Activated T-cell treated with anti-CD3 and anti-CD28 coated beads, Interleukin-2, amount 50 U/mL, for 72 hours (primary cell): ENCODE data around the gene KBTBD2. TPM values are rescaled to one million over a fixed set of nuclear protein-coding genes. Genes with fewer than 3 reads are reported as not detected.
"Not testable (repeated sequence)": the region's sequence is repeated elsewhere in the genome, so short reads cannot be mapped to it uniquely, and the experiment has no call there.

Experiments used
- ATAC-seq, 2 donors: fragments of 150-1000 bp; cut with Tn5 transposase; replicated peaks in 1 of 2; 2 replicates each; pipeline ENCODE4 v1.10.0; 2021; ENCODE audit warnings: moderate library complexity in 2 of 2, mild to moderate bottlenecking in 1 of 2
- DNase-seq, 2 donors: peaks; one replicate each; pipeline ENCODE4 v3.0.0; 2021 to 2022; ENCODE audit warnings: mixed read lengths in 1 of 2
- H3K27ac Mint-ChIP-seq: one replicate; pipeline ENCODE4 v1.8.0; 2022; ENCODE audit warnings: mild to moderate bottlenecking, moderate library complexity, mixed read lengths
- H3K27me3 Mint-ChIP-seq: one replicate; pipeline ENCODE4 v1.8.0; 2022; ENCODE audit warnings: low read depth, mixed read lengths
- H3K36me3 Mint-ChIP-seq, 2 donors: one replicate each; pipeline ENCODE4 v1.8.0; 2022; ENCODE audit warnings: mixed read lengths in 2 of 2, mild to moderate bottlenecking in 1 of 2; ENCODE audit not compliant: insufficient read depth in 2 of 2
- H3K4me1 Mint-ChIP-seq: one replicate; pipeline ENCODE4 v1.8.0; 2022; ENCODE audit warnings: low read depth, mixed read lengths
- H3K4me3 Mint-ChIP-seq, 2 donors: one replicate each; pipeline ENCODE4 v1.8.0; 2022; ENCODE audit warnings: mild to moderate bottlenecking in 2 of 2, mixed read lengths in 2 of 2, moderate library complexity in 2 of 2
- H3K9me3 Mint-ChIP-seq, 2 donors: one replicate each; pipeline ENCODE4 v1.8.0; 2022; ENCODE audit warnings: mixed read lengths in 2 of 2
- total RNA-seq, 2 donors: library from RNA; stranded (reverse); gene quantifications; one replicate each; pipeline ENCODE4 v1.2.3, GENCODE V29; 2022

The KBTBD2 gene
- total RNA-seq, 2 donors from 2014 or later, result 30.1 to 35.9 TPM

GRCh38 chr7:32890010-32890792 is 1.4 kb downstream of the KBTBD2 start:
- ATAC-seq, result no peak
- Mint-ChIP-seq H3K27ac (peak overlapping the region; percentile 99), H3K9me3 (no peaks in the 10 kb centered on the region), H3K4me1 (peaks cover 71% of the 10 kb centered on the region), H3K4me3 (peak overlapping the region; percentile 92 to 95), H3K27me3 (no peaks in the 10 kb centered on the region), H3K36me3 (peaks cover 6 to 8% of the 10 kb centered on the region in 2 donors)
- peak; percentile 31 to 36 for DNase-seq

- Mint-ChIP-seq H3K4me1 (peaks cover 62% of the 10 kb centered on the region), H3K27ac (peak overlapping the region; percentile 59), H3K4me3 (peak overlapping the region; percentile 92 to 95), H3K9me3 (no peaks in the 10 kb centered on the region), H3K36me3 (peaks cover 6 to 8% of the 10 kb centered on the region in 2 donors), H3K27me3 (no peaks in the 10 kb centered on the region)
- DNase-seq (no peak), ATAC-seq (no peak)
These were observed 3.1 kb downstream of the KBTBD2 start for GRCh38 chr7:32888505-32888904.

- peaks cover 3 to 8% of the 10 kb centered on the region in 2 donors for H3K36me3 Mint-ChIP-seq
- no peak for ATAC-seq
- peaks cover 52% of the 10 kb centered on the region for H3K4me1 Mint-ChIP-seq
- DNase-seq, result no peak
- H3K27ac Mint-ChIP-seq, result no peak overlapping the region
- H3K9me3 Mint-ChIP-seq, result no peaks in the 10 kb centered on the region
- no peaks in the 10 kb centered on the region for H3K27me3 Mint-ChIP-seq
- peak overlapping the region in 1 of 2 donors; percentile 34 for H3K4me3 Mint-ChIP-seq
These were observed 4.2 kb downstream of the KBTBD2 start for GRCh38 chr7:32887395-32887794.

- peak overlapping the region; percentile 75 for H3K27ac Mint-ChIP-seq
- H3K36me3 Mint-ChIP-seq, result peaks cover 0 to 7% of the 10 kb centered on the region in 2 donors
- H3K4me1 Mint-ChIP-seq, result peaks cover 53% of the 10 kb centered on the region
- H3K27me3 Mint-ChIP-seq, result no peaks in the 10 kb centered on the region
- H3K4me3 Mint-ChIP-seq, result peak overlapping the region in 1 of 2 donors; percentile 12
- DNase-seq (no peak), ATAC-seq (no peak)
- H3K9me3 Mint-ChIP-seq, result no peaks in the 10 kb centered on the region
These were observed 10.2 kb downstream of the KBTBD2 start for GRCh38 chr7:32881074-32881982.

GRCh38 chr7:32879460-32879859 is 12.1 kb downstream of the KBTBD2 start:
- Mint-ChIP-seq H3K27ac (peak overlapping the region; percentile 67), H3K27me3 (no peaks in the 10 kb centered on the region), H3K4me1 (peaks cover 45% of the 10 kb centered on the region), H3K4me3 (peak overlapping the region in 1 of 2 donors; percentile 42), H3K36me3 (peaks cover 2 to 6% of the 10 kb centered on the region in 2 donors), H3K9me3 (no peaks in the 10 kb centered on the region)
- ATAC-seq (peak; percentile 49 to 64), DNase-seq (no peak)

- not testable (repeated sequence) for ATAC-seq, H3K4me3 Mint-ChIP-seq, H3K9me3 Mint-ChIP-seq, H3K27me3 Mint-ChIP-seq, H3K27ac Mint-ChIP-seq, DNase-seq
- Mint-ChIP-seq H3K4me1 (peaks cover 45% of the 10 kb centered on the region), H3K36me3 (peaks cover 2 to 11% of the 10 kb centered on the region in 2 donors)
These were observed 13.5 kb downstream of the KBTBD2 start for GRCh38 chr7:32878023-32878422.

GRCh38 chr7:32872421-32872820 is 19.1 kb downstream of the KBTBD2 start:
- Mint-ChIP-seq H3K4me3 (no peak overlapping the region), H3K27ac (no peak overlapping the region), H3K27me3 (no peaks in the 10 kb centered on the region), H3K4me1 (peaks cover 43% of the 10 kb centered on the region), H3K36me3 (peaks cover 12 to 41% of the 10 kb centered on the region in 2 donors), H3K9me3 (peaks cover 0 to 3% of the 10 kb centered on the region in 2 donors)
- ATAC-seq, result no peak
- DNase-seq, result no peak

GRCh38 chr7:32871624-32872371 is 19.8 kb downstream of the KBTBD2 start:
- Mint-ChIP-seq H3K27me3 (no peaks in the 10 kb centered on the region), H3K36me3 (peaks cover 12 to 43% of the 10 kb centered on the region in 2 donors), H3K4me1 (peaks cover 39% of the 10 kb centered on the region), H3K27ac (no peak overlapping the region), H3K9me3 (peaks cover 0 to 3% of the 10 kb centered on the region in 2 donors), H3K4me3 (peak overlapping the region in 1 of 2 donors; percentile 17)
- peak; percentile 65 for ATAC-seq
- no peak for DNase-seq

GRCh38 chr7:32870298-32870697 is 21.3 kb downstream of the KBTBD2 start:
- Mint-ChIP-seq H3K4me3 (peak overlapping the region; percentile 24 to 46), H3K4me1 (peaks cover 33% of the 10 kb centered on the region), H3K36me3 (peaks cover 13 to 50% of the 10 kb centered on the region in 2 donors), H3K27ac (peak overlapping the region; percentile 68), H3K9me3 (peaks cover 4 to 7% of the 10 kb centered on the region in 2 donors), H3K27me3 (no peaks in the 10 kb centered on the region)
- DNase-seq, result no peak
- ATAC-seq, result peak; percentile 81 to 88

- DNase-seq (no peak), ATAC-seq (peak; percentile 59 to 67)
- Mint-ChIP-seq H3K36me3 (peaks cover 11 to 50% of the 10 kb centered on the region in 2 donors), H3K27me3 (no peaks in the 10 kb centered on the region), H3K4me3 (peak overlapping the region in 1 of 2 donors; percentile 46), H3K4me1 (peaks cover 33% of the 10 kb centered on the region), H3K9me3 (peaks cover 4 to 7% of the 10 kb centered on the region in 2 donors), H3K27ac (peak overlapping the region; percentile 68)
These were observed 21.8 kb downstream of the KBTBD2 start for GRCh38 chr7:32869716-32870115.

GRCh38 chr7:32868116-32868515 is 23.4 kb downstream of the KBTBD2 start:
- Mint-ChIP-seq H3K9me3 (peaks cover 4 to 9% of the 10 kb centered on the region in 2 donors), H3K27me3 (no peaks in the 10 kb centered on the region), H3K4me1 (peaks cover 38% of the 10 kb centered on the region), H3K36me3 (peaks cover 11 to 45% of the 10 kb centered on the region in 2 donors), H3K4me3 (no peak overlapping the region), H3K27ac (peak overlapping the region; percentile 44)
- ATAC-seq (no peak), DNase-seq (no peak)

GRCh38 chr7:32865448-32866030 is 26.0 kb downstream of the KBTBD2 start:
- Mint-ChIP-seq H3K27ac (no peak overlapping the region), H3K4me1 (peaks cover 19% of the 10 kb centered on the region), H3K9me3 (peaks cover 4 to 9% of the 10 kb centered on the region in 2 donors), H3K27me3 (no peaks in the 10 kb centered on the region), H3K36me3 (peaks cover 11 to 32% of the 10 kb centered on the region in 2 donors), H3K4me3 (no peak overlapping the region)
- ATAC-seq (no peak), DNase-seq (no peak)
